ENCODE results near the gene RYR1. TPM values are rescaled to one million over a fixed set of nuclear protein-coding genes. Genes with fewer than 3 reads are reported as not detected.

Gene RYR1
- total RNA-seq, 1 experiment from 2014 or later: 4.1 TPM

DNA sequence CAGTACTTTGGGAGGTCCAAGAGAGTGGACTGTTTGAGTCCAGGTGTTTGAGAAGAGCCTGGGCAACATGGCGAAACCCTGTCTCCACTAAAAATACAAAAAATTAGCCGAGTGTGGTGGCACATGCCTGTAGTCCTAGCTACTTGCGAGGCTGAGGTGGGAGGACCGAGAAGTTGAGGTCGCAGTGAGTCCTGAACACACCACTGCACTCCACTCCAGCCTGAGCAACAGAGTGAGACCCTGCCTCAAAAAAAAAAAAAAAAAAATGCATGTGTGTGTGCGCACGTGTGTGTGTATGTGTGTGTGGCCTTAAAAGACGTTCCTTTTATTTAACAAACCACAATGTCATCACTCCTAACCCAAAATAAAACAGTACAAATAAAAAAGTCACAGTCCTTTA, 121.7 kb downstream of the RYR1 start:
- BruUV-seq (replicated peaks): no TSS peak
- Histone ChIP-seq H3K4me2 (ENCODE audit: low read length) (no peak overlapping the region), H3K4me1 (ENCODE audit: control insufficient read depth in 1 of 2, insufficient read depth in 2 of 2, low read length in 2 of 2) (peaks cover 0 to 11% of the 10 kb centered on the region in 2 experiments; a peak in 2 of 4 replicates), H3K36me3 (ENCODE audit: control insufficient read depth in 1 of 2, insufficient read depth in 2 of 2, low read length in 2 of 2) (no peaks in the 10 kb centered on the region), H3K4me3 (replicated peaks in 1 of 2; ENCODE audit: low read depth in 1 of 2, low read length in 2 of 2) (no peak overlapping the region), H3K27me3 (ENCODE audit: insufficient read depth, low read length) (no peaks in the 10 kb centered on the region), H3K9me3 (ENCODE audit: control insufficient read depth in 1 of 2, insufficient read depth in 1 of 2, low read depth in 1 of 2, low read length in 2 of 2) (no peaks in the 10 kb centered on the region), H3K9me2 (ENCODE audit: insufficient read depth) (no peaks in the 10 kb centered on the region), H3K9ac (ENCODE audit: low read length) (no peak overlapping the region), H2AFZ (ENCODE audit: low read depth, low read length, poor library complexity, severe bottlenecking) (no peak overlapping the region), H3K79me2 (ENCODE audit: insufficient read depth, low read length) (no peaks in the 10 kb centered on the region), H4K20me1 (ENCODE audit: insufficient read depth) (no peaks in the 10 kb centered on the region), H3K27ac (ENCODE audit: low read depth, low read length) (no peak overlapping the region)
- ChIA-PET RAD21 (ENCODE audit: low non-redundant PET in 1 of 2, low total read pairs in 2 of 2, uncharacterized antibody in 2 of 2, unreplicated experiment in 2 of 2) (no interaction called here), CTCF (no interaction called here), POLR2A (no interaction called here)
- DNase-seq (ENCODE audit: low read depth, low spot score) (no peak), ATAC-seq (no peak)
- TF ChIP-seq ELF1 (IDR thresholded peaks at IDR 0.05; ENCODE audit: borderline replicate concordance, low read depth) (no peak), ZFX (IDR thresholded peaks at IDR 0.05) (no peak), FOSL1 (IDR thresholded peaks at IDR 0.05; ENCODE audit: low read depth) (no peak), YY1 (IDR thresholded peaks at IDR 0.05; ENCODE audit: extremely low read depth, insufficient replicate concordance, low read depth, low read length) (no peak), SIN3A (IDR thresholded peaks at IDR 0.05; ENCODE audit: low read depth) (no peak), SP1 (IDR thresholded peaks at IDR 0.05; ENCODE audit: low read depth) (no peak), RAD21 (IDR thresholded peaks at IDR 0.05; ENCODE audit: low read depth) (no peak)
- TF ChIP-seq, protein P1, sequence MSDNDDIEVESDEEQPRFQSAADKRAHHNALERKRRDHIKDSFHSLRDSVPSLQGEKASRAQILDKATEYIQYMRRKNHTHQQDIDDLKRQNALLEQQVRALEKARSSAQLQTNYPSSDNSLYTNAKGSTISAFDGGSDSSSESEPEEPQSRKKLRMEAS (IDR thresholded peaks at IDR 0.05): no peak
- TF ChIP-seq, protein P2, sequence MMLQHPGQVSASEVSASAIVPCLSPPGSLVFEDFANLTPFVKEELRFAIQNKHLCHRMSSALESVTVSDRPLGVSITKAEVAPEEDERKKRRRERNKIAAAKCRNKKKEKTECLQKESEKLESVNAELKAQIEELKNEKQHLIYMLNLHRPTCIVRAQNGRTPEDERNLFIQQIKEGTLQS (IDR thresholded peaks at IDR 0.05): no peak
- TF ChIP-seq, protein P3, sequence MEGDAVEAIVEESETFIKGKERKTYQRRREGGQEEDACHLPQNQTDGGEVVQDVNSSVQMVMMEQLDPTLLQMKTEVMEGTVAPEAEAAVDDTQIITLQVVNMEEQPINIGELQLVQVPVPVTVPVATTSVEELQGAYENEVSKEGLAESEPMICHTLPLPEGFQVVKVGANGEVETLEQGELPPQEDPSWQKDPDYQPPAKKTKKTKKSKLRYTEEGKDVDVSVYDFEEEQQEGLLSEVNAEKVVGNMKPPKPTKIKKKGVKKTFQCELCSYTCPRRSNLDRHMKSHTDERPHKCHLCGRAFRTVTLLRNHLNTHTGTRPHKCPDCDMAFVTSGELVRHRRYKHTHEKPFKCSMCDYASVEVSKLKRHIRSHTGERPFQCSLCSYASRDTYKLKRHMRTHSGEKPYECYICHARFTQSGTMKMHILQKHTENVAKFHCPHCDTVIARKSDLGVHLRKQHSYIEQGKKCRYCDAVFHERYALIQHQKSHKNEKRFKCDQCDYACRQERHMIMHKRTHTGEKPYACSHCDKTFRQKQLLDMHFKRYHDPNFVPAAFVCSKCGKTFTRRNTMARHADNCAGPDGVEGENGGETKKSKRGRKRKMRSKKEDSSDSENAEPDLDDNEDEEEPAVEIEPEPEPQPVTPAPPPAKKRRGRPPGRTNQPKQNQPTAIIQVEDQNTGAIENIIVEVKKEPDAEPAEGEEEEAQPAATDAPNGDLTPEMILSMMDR (IDR thresholded peaks at IDR 0.05 in 2 of 3, conservative IDR thresholded peaks at IDR 0.05 in 1 of 3; ENCODE audit: borderline replicate concordance in 1 of 3, insufficient read depth in 1 of 3, low read depth in 2 of 3, low read length in 2 of 3): no peak
- TF ChIP-seq, protein P4, sequence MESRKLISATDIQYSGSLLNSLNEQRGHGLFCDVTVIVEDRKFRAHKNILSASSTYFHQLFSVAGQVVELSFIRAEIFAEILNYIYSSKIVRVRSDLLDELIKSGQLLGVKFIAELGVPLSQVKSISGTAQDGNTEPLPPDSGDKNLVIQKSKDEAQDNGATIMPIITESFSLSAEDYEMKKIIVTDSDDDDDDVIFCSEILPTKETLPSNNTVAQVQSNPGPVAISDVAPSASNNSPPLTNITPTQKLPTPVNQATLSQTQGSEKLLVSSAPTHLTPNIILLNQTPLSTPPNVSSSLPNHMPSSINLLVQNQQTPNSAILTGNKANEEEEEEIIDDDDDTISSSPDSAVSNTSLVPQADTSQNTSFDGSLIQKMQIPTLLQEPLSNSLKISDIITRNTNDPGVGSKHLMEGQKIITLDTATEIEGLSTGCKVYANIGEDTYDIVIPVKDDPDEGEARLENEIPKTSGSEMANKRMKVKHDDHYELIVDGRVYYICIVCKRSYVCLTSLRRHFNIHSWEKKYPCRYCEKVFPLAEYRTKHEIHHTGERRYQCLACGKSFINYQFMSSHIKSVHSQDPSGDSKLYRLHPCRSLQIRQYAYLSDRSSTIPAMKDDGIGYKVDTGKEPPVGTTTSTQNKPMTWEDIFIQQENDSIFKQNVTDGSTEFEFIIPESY (IDR thresholded peaks at IDR 0.05; ENCODE audit: extremely low read depth, insufficient replicate concordance, low read length): no peak
- intact Hi-C loops (cut with micrococcal nuclease): no loop called here

All from HCT116 (cell line).